Right ventricle myocardium inferior (tissue), 1 donor: ENCODE measurements around the gene NKX1-1. TPM values are rescaled to one million over a fixed set of nuclear protein-coding genes. Genes with fewer than 3 reads are reported as not detected.

ENCODE experiments used
- ATAC-seq: fragments of 200-7000 bp; cut with Tn5 transposase; one replicate; pipeline ENCODE4 v1.9.1; 2020; ENCODE audit warnings: mild to moderate bottlenecking, moderate library complexity
- DNase-seq: peaks from one replicate; pipeline ENCODE4 v3.0.0; 2021; ENCODE audit errors: missing footprints
- intact Hi-C: fragments of 100-400 bp; cut with DNase I; formaldehyde crosslinking; loops from one replicate; pipeline ENCODE4 v1.11.0; 2022
- total RNA-seq: library from RNA; stranded (reverse); fragmentation: NEBNext Ultra II Directional; extraction: Animal tissue kit (Norgen Biotek cat#: 25700); gene quantifications from one replicate; pipeline ENCODE4 v1.2.1, GENCODE V29; 2021
- donor health status: DM: no; HTN: yes; CAD: no; lungs with severe emphysema.

Gene NKX1-1
- total RNA-seq, 1 donor from 2014 or later = not detected

DNA sequence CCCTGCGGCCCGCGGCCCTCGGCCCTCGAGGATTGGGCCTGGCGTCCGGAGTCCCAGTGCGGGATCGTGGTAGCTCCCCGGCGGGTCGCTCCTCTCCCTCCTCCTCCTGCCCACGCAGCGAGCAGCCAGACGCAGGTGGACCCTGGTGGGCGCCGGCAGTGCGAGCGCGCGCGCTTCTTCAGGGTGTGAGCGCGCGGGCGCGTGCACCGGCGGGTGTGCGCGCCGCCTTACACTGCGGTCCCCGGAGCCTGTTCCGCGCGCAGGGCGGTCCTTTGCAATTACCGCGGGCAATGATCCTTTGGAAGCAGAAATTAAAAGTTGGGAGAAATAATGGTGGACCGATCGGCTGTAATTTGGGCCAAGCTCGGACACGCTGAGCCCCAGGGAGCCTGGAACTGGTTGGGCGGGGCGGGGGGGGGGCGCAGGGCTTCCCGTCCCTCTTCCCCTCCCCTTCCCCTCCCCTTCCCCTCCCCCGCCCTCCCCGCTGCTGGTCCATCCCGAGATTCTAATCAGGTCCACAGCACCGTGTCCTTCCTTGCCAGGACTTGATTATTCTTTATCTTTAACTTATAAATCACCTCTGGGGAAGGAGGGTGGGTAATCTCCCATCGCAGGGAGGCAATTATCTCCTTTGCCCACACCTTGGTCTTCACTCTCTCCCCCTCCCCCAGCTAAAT lies 1.6 kb upstream of the NKX1-1 start:
- no peak for DNase-seq
- intact Hi-C loops = no loop called here
- ATAC-seq = no peak

GRCh38 chr4:1406981-1407656 lies 877 bp upstream of the NKX1-1 start:
- intact Hi-C loops = no loop called here
- no peak for ATAC-seq

GRCh38 chr4:1405636-1406393 lies 427 bp downstream of the NKX1-1 start:
- ATAC-seq = no peak
- intact Hi-C loops = no loop called here
- DNase-seq = no peak

More at GRCh38 chr4:1406981-1407656, 877 bp upstream of the NKX1-1 start:
- no peak for DNase-seq

- DNase-seq = no peak
- intact Hi-C loops = no loop called here
Observed at GRCh38 chr4:1405254-1405635, 997 bp downstream of the NKX1-1 start.

GRCh38 chr4:1404573-1405253 lies 1.5 kb downstream of the NKX1-1 start:
- intact Hi-C loops = no loop called here
- DNase-seq (no peak), ATAC-seq (no peak)

More at GRCh38 chr4:1405254-1405635, 997 bp downstream of the NKX1-1 start:
- ATAC-seq = no peak

- DNase-seq = no peak
- intact Hi-C loops = no loop called here
- no peak for ATAC-seq
Observed at GRCh38 chr4:1403591-1404572, 2.4 kb downstream of the NKX1-1 start.

DNA sequence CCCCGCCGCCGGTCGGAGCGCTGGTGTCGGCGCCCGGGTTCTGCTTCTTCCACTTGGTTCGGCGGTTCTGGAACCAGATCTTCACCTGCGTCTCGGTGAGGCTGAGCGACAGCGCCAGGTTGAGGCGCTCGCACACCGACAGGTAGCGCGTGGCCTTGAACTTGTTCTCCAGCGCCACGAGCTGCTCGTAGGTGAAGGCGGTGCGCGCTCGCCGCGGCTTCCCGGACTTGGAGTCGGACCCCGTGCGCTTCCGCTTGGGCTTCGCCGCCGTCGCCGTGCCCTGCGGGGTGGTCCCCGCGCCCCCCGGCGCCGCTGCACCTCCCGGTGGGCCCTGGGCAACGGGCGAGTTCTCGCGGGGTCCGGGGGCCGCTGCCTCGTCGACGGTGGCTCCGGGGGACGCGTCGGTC lies 3.1 kb downstream of the NKX1-1 start:
- DNase-seq = no peak
- ATAC-seq = no peak
- intact Hi-C loops = no loop called here

- intact Hi-C loops = no loop called here
- ATAC-seq (no peak), DNase-seq (no peak)
Observed at GRCh38 chr4:1402516-1403091, 3.6 kb downstream of the NKX1-1 start.

GRCh38 chr4:1402021-1402515 lies 4.2 kb downstream of the NKX1-1 start:
- intact Hi-C loops = no loop called here
- DNase-seq (no peak), ATAC-seq (no peak)

GRCh38 chr4:1401409-1402020 lies 4.7 kb downstream of the NKX1-1 start:
- intact Hi-C loops = no loop called here
- ATAC-seq (no peak), DNase-seq (no peak)

GRCh38 chr4:1400831-1401408 lies 5.3 kb downstream of the NKX1-1 start:
- no peak for ATAC-seq
- no peak for DNase-seq
- intact Hi-C loops = no loop called here

GRCh38 chr4:1400191-1400805 lies 5.9 kb downstream of the NKX1-1 start:
- intact Hi-C loops = no loop called here
- DNase-seq (no peak), ATAC-seq (no peak)

- intact Hi-C loops = no loop called here
- no peak for DNase-seq
- no peak for ATAC-seq
Observed at GRCh38 chr4:1399508-1400190, 6.6 kb downstream of the NKX1-1 start.

DNA sequence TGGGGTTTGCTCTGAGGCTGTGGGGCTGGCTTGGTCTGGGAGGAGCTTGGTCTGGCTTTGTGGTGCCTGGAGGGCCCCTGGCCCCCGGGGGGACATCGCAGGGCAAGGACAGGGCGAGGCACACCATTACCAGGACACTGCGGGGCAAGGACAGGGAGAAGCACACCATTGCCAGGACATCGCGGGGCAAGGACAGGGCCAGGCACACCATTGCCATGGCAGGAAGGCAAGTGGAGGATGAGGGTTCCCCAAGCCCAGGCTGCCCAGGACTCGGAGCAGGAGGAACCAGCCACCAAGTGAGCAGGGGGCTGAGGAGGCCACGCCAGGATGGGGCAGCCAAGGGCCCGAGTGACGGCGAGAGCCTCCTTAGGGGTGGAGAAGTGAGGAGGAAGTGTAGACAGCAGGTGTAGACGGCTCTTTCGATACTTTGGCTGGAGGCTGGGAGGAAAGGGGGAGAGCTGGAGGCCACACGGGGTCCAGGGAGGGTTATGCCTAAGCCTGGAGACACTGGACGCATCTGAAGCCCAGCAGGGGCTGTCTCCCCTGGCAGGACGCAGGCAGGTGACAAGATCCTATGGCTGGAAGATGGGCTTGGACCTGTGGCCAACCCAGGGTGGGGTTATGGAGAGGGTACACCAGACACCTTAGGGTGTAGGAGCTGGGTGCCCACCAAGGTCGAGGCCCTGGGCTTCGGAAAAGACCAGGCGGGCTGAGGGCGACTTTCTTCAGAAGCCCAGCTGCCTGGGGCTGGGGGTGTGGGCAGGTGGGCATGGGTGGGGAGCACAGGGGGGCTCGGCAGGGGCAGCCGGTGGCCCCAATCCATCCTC lies 7.3 kb downstream of the NKX1-1 start:
- DNase-seq = no peak
- ATAC-seq = no peak
- intact Hi-C loops = no loop called here

GRCh38 chr4:1396806-1397455 lies 9.3 kb downstream of the NKX1-1 start:
- DNase-seq (no peak), ATAC-seq (no peak)
- intact Hi-C loops = no loop called here
